H1 (cell line): Measurements from ENCODE around the gene TMEM40. TPM values are rescaled to one million over a fixed set of nuclear protein-coding genes. Genes with fewer than 3 reads are reported as not detected.

ENCODE experiments used
- CTCF ChIA-PET: fragments of 300-600 bp; sonication (Branson Sonifier 250); formaldehyde crosslinking; loops from one replicate; lab custom pipeline; 2021; ENCODE audit not compliant: partially characterized antibody; lab: Charles Lee
- POLR2A ChIA-PET: fragments of 300-600 bp; sonication (Branson Sonifier 250); formaldehyde crosslinking; loops from one replicate; lab custom pipeline; 2021; ENCODE audit warnings: inconsistent platforms; ENCODE audit not compliant: partially characterized antibody; lab: Charles Lee
- DNase-seq, 2 experiments: peaks; one replicate each; pipeline versions ENCODE4 v3.0.0 to v3.0.0-alpha.2; 2010 to 2022; ENCODE audit warnings: low spot score in 2 of 2, low read depth in 1 of 2, mixed read lengths in 1 of 2
- FAIRE-seq: peaks from 2 replicates; lab custom pipeline; 2011; peaks lifted over from hg19 to GRCh38; lab: Jason Lieb, UNC
- H2AFZ ChIP-seq: 2 replicates; pipeline ENCODE4 v1.8.1; 2012; ENCODE audit warnings: low read length, inconsistent platforms
- H2AK5ac ChIP-seq: 2 replicates; pipeline ENCODE4 v1.6.1; 2013; ENCODE audit warnings: low read depth, low read length
- H2BK120ac ChIP-seq: replicated peaks from 2 replicates; pipeline ENCODE3; 2013; ENCODE audit warnings: low read depth, low read length, inconsistent platforms
- H2BK12ac ChIP-seq: 2 replicates; pipeline ENCODE4 v1.6.1; 2013; ENCODE audit warnings: low read depth, low read length
- H2BK15ac ChIP-seq: 2 replicates; pipeline ENCODE4 v1.6.1; 2013; ENCODE audit warnings: low read length
- H2BK20ac ChIP-seq: 2 replicates; pipeline ENCODE4 v1.6.1; 2013; ENCODE audit warnings: low read length
- H2BK5ac ChIP-seq: 2 replicates; pipeline ENCODE4 v1.6.1; 2013; ENCODE audit warnings: low read depth, low read length
- H3K14ac ChIP-seq: 2 replicates; pipeline ENCODE4 v1.6.1; 2013; ENCODE audit warnings: inconsistent platforms; ENCODE audit not compliant: insufficient read length
- H3K18ac ChIP-seq: 2 replicates; pipeline ENCODE4 v1.6.1; 2013; ENCODE audit warnings: low read length; ENCODE audit errors: extremely low read depth
- H3K23ac ChIP-seq: 2 replicates; pipeline ENCODE4 v1.6.1; 2013; ENCODE audit warnings: inconsistent platforms; ENCODE audit not compliant: insufficient read length
- H3K23me2 ChIP-seq: 2 replicates; pipeline ENCODE4 v1.6.1; 2013; ENCODE audit warnings: low read depth, low read length
- H3K27ac ChIP-seq: 2 replicates; pipeline ENCODE4 v1.6.1; 2011; ENCODE audit warnings: low read depth, low read length, inconsistent platforms
- H3K27me3 ChIP-seq, 4 experiments: replicated peaks in 1 of 4; 1 replicate in 1 of 4; 2 replicates in 3 of 4; pipeline versions ENCODE4 v1.6.1 to v1.8.1; 2011 to 2013; ENCODE audit warnings: low read length in 3 of 4, mild to moderate bottlenecking in 3 of 4, inconsistent platforms in 2 of 4, mixed read lengths in 2 of 4, moderate library complexity in 1 of 4; ENCODE audit not compliant: control insufficient read depth in 3 of 4, insufficient read depth in 3 of 4; ENCODE audit errors: extremely low read depth in 1 of 4
- H3K36me3 ChIP-seq, 4 experiments: 2 replicates each; pipeline versions ENCODE4 v1.6.1 to v1.8.1; 2011 to 2013; ENCODE audit warnings: mild to moderate bottlenecking in 4 of 4, low read length in 3 of 4, moderate library complexity in 2 of 4, control low read depth in 1 of 4, inconsistent platforms in 1 of 4; ENCODE audit not compliant: insufficient read depth in 4 of 4, control insufficient read depth in 2 of 4
- H3K4ac ChIP-seq: replicated peaks from 2 replicates; pipeline ENCODE3; 2013; ENCODE audit warnings: low read length, low read depth, mixed read lengths, inconsistent platforms; ENCODE audit not compliant: insufficient read length
- H3K4me1 ChIP-seq, 4 experiments: replicated peaks in 1 of 4; 1 replicate in 1 of 4; 2 replicates in 3 of 4; pipeline versions ENCODE4 v1.6.1 to v1.8.1; 2011 to 2013; ENCODE audit warnings: low read length in 3 of 4, inconsistent platforms in 2 of 4, mixed read lengths in 1 of 4; ENCODE audit not compliant: insufficient read depth in 4 of 4, control insufficient read depth in 3 of 4
- H3K4me2 ChIP-seq, 2 experiments: 2 replicates each; pipeline versions ENCODE4 v1.6.1 to v1.8.1; 2011 to 2013; ENCODE audit warnings: low read depth in 2 of 2, low read length in 2 of 2, control low read depth in 1 of 2, inconsistent platforms in 1 of 2, mild to moderate bottlenecking in 1 of 2; ENCODE audit not compliant: insufficient read depth in 1 of 2
- H3K4me3 ChIP-seq, 4 experiments: fragments of 200-600, 300-600 bp in 1 of 4; sonication (generic), shearing (Covaris generic), sonication (Bioruptor Twin) in 1 of 4; 2 replicates each; pipeline versions ENCODE4 v1.5.1 to v1.8.1; 2011 to 2016; ENCODE audit warnings: low read length in 4 of 4, low read depth in 3 of 4, control low read depth in 2 of 4, inconsistent platforms in 2 of 4, mild to moderate bottlenecking in 2 of 4, mixed read lengths in 1 of 4, moderate library complexity in 1 of 4; ENCODE audit not compliant: insufficient read depth in 2 of 4; ENCODE audit errors: extremely low read depth in 1 of 4
- H3K56ac ChIP-seq: replicated peaks from 2 replicates; pipeline ENCODE3; 2013; ENCODE audit warnings: low read depth, mild to moderate bottlenecking, mixed read lengths, low read length, inconsistent platforms; ENCODE audit not compliant: insufficient read length
- H3K79me1 ChIP-seq: 2 replicates; pipeline ENCODE4 v1.6.1; 2013; ENCODE audit warnings: low read depth, low read length, control low read depth
- H3K79me2 ChIP-seq, 2 experiments: 2 replicates each; pipeline versions ENCODE4 v1.6.1 to v1.8.1; 2012 to 2013; ENCODE audit warnings: low read length in 2 of 2, mild to moderate bottlenecking in 2 of 2, inconsistent platforms in 1 of 2; ENCODE audit not compliant: insufficient read depth in 2 of 2, control insufficient read depth in 1 of 2
- H3K9ac ChIP-seq, 4 experiments: replicated peaks in 1 of 4; 1 replicate in 1 of 4; 2 replicates in 3 of 4; pipeline versions ENCODE4 v1.6.1 to v1.8.1; 2011 to 2013; ENCODE audit warnings: low read depth in 3 of 4, low read length in 3 of 4, control low read depth in 2 of 4, mild to moderate bottlenecking in 2 of 4, moderate library complexity in 2 of 4, inconsistent platforms in 1 of 4; ENCODE audit errors: extremely low read depth in 1 of 4
- H3K9me3 ChIP-seq, 2 experiments: 2 replicates each; pipeline versions ENCODE4 v1.6.1 to v1.8.1; 2012 to 2013; ENCODE audit warnings: mild to moderate bottlenecking in 2 of 2, moderate library complexity in 2 of 2, control low read depth in 1 of 2, inconsistent platforms in 1 of 2, low read depth in 1 of 2, low read length in 1 of 2, mixed read lengths in 1 of 2; ENCODE audit not compliant: insufficient read depth in 2 of 2
- H4K20me1 ChIP-seq, 2 experiments: replicated peaks in 1 of 2; 2 replicates each; pipeline versions ENCODE3 to v1.8.1; 2011 to 2013; ENCODE audit warnings: inconsistent platforms in 2 of 2, low read length in 2 of 2, mild to moderate bottlenecking in 1 of 2; ENCODE audit not compliant: insufficient read depth in 2 of 2, control insufficient read depth in 1 of 2
- H4K5ac ChIP-seq: 2 replicates; pipeline ENCODE4 v1.6.1; 2013; ENCODE audit warnings: low read length, low read depth, mixed read lengths, inconsistent platforms; ENCODE audit not compliant: insufficient read length
- H4K8ac ChIP-seq: 2 replicates; pipeline ENCODE4 v1.8.0; 2013; ENCODE audit warnings: mild to moderate bottlenecking, moderate library complexity, low read length, inconsistent platforms; ENCODE audit not compliant: insufficient read depth; ENCODE audit errors: extremely low read depth
- H4K91ac ChIP-seq: replicated peaks from 2 replicates; pipeline ENCODE3; 2013; ENCODE audit warnings: low read length, mixed read lengths, inconsistent platforms; ENCODE audit not compliant: insufficient read length
- GTF2F1 ChIP-seq: IDR thresholded peaks from 2 replicates; pipeline ENCODE4 v1.6.1; 2012; ENCODE audit warnings: low read depth, low read length, improper control_type of control experiment, borderline replicate concordance
- JUND ChIP-seq: IDR thresholded peaks from 2 replicates; pipeline ENCODE4 v1.6.1; 2011; ENCODE audit warnings: mild to moderate bottlenecking, improper control_type of control experiment, low read length
- KDM5A ChIP-seq: fragments of 200-600 bp; IDR thresholded peaks from 2 replicates; pipeline ENCODE4 v1.7.1; 2012; ENCODE audit warnings: mild to moderate bottlenecking, low read length, inconsistent platforms, mixed read lengths
- POLR2AphosphoS5 ChIP-seq: IDR thresholded peaks from 2 replicates; pipeline ENCODE4 v1.6.1; 2011; ENCODE audit warnings: low read depth, low read length
- RXRA ChIP-seq: IDR thresholded peaks from 2 replicates; pipeline ENCODE4 v1.6.1; 2011; ENCODE audit warnings: low read depth, mild to moderate bottlenecking, low read length, moderate library complexity; ENCODE audit not compliant: insufficient read depth
- SUZ12 ChIP-seq: fragments of 200-600 bp; sonication (generic); IDR thresholded peaks from 2 replicates; pipeline ENCODE4 v1.6.1; 2012; ENCODE audit warnings: mild to moderate bottlenecking, inconsistent platforms, low read length, moderate library complexity, mixed read lengths
- TCF12 ChIP-seq: IDR thresholded peaks from 2 replicates; pipeline ENCODE4 v1.6.1; 2011; ENCODE audit warnings: low read depth, mild to moderate bottlenecking, low read length
- WGBS, 2 experiments: shearing (Covaris generic) in 1 of 2; methylation state at CpG; one replicate each; pipeline versions ENCODE4 v1.1.6 to v1.1.7; 2013 to 2015; ENCODE audit warnings: low lambda C conversion rate in 2 of 2, mixed read lengths in 2 of 2, inconsistent platforms in 1 of 2, low coverage in 1 of 2, missing lambda C conversion rate in 1 of 2; ENCODE audit not compliant: insufficient replicate concordance in 2 of 2, insufficient coverage in 1 of 2, insufficient read length in 1 of 2; ENCODE audit errors: extremely low coverage in 1 of 2, missing lambda C conversion rate in 1 of 2; 5-methylcytosine and 5-hydroxymethylcytosine counted together
- polyA plus RNA-seq, 7 experiments: library from polyadenylated mRNA; depleted of rRNA in 3 of 7; stranded (reverse) in 5 of 7; unstranded in 2 of 7; fragments of >200 nt in 5 of 7; fragments of 200-250 nt in 2 of 7; gene quantifications; 1 replicate in 5 of 7; 2 replicates in 1 of 7; 4 replicates in 1 of 7; pipeline versions ENCODE4 v1.2.1 to v1.2.3, GENCODE V29; 2011 to 2013; ENCODE audit warnings: missing spikeins in 2 of 7, mixed read lengths in 2 of 7
- total RNA-seq: library from RNA; stranded (reverse); fragmentation: NEBNext Ultra II Directional; extraction: Animal tissue kit (Norgen Biotek cat#: 25700); gene quantifications from 2 replicates; pipeline ENCODE4 v1.2.1, GENCODE V29; 2021

TMEM40 gene
- total and polyA plus RNA-seq, 2 of the 8 experiments (the other 6 are each of a cell fraction or from before 2014, with no cell fraction given), result 0.18 TPM; not detected in 1

GRCh38 chr3:12719541-12719940 is 39.5 kb downstream of the TMEM40 start:
- Histone ChIP-seq H4K5ac (no peak overlapping the region), H2BK12ac (no peak overlapping the region), H2BK15ac (no peak overlapping the region), H3K14ac (no peak overlapping the region), H4K20me1 (no peaks in the 10 kb centered on the region), H3K4me3 (no peak overlapping the region), H2BK5ac (no peak overlapping the region), H3K79me2 (no peaks in the 10 kb centered on the region), H3K18ac (no peak overlapping the region), H3K4me2 (0 out of 4 replicates have a peak overlapping the region, but pooled peaks of 1 of the 2 experiments have one; percentile 18), H2AK5ac (no peak overlapping the region), H3K56ac (no peak overlapping the region), H3K9me3 (no peaks in the 10 kb centered on the region), H3K9ac (no peak overlapping the region), H3K36me3 (no peaks in the 10 kb centered on the region), H2AFZ (no peak overlapping the region), H3K27ac (no peak overlapping the region), H2BK120ac (no peak overlapping the region), H2BK20ac (no peak overlapping the region)
- no peak for DNase-seq
- CTCF ChIA-PET, result interaction anchor here (0.6 to 4.1 kb wide), 27 partner anchors 10 to 210 kb away, joined by 3 to 29 read pairs (median 4); partner anchors contain the start of gene TMEM40
- no peak for FAIRE-seq
- WGBS, 2 experiments, result 53% methylated on average over 6 of the region's 7 CpGs; no CpG with 5 or more reads in 1 of the 2 experiments
- TF ChIP-seq POLR2AphosphoS5 (no peak), SUZ12 (no peak), KDM5A (no peak), JUND (no peak), RXRA (no peak), GTF2F1 (no peak), TCF12 (no peak)
- TF ChIP-seq, all 59 proteins: peak for 0
- Histone ChIP-seq H3K79me1 (no peaks in the 10 kb centered on the region), H3K23me2 (no peaks in the 10 kb centered on the region), H4K8ac (no peak overlapping the region), H3K27me3 (no peaks in the 10 kb centered on the region; a peak in 1 of 7 replicates), H3K23ac (no peak overlapping the region), H3K4ac (no peak overlapping the region), H4K91ac (no peak overlapping the region), H3K4me1 (no peaks in the 10 kb centered on the region)
- POLR2A ChIA-PET, result no interaction called here
